Caco-2 (cell line): ENCODE measurements around the gene RRBP1. TPM values are rescaled to one million over a fixed set of nuclear protein-coding genes. Genes with fewer than 3 reads are reported as not detected.

Source experiments
- BruUV-seq: library from RNA; stranded (reverse); fragments of 400-500 nt; replicated peaks from 2 replicates; lab custom pipeline; 2021; lab: Mats Ljungman, UMichigan
- CTCF ChIA-PET: fragments of 300-600 bp; sonication (Branson Sonifier 250); formaldehyde crosslinking; loops from one replicate; lab custom pipeline; 2022; ENCODE audit warnings: antibody characterized with exemption; lab: Charles Lee
- POLR2A ChIA-PET: fragments of 300-600 bp; sonication (Branson Sonifier 250); formaldehyde crosslinking; loops from one replicate; lab custom pipeline; 2022; ENCODE audit warnings: antibody characterized with exemption; lab: Charles Lee
- DNase-seq, 2 experiments: peaks; one replicate each; pipeline versions ENCODE4 v3.0.0 to v3.0.0-alpha.2; 2020 to 2022
- H3K27me3 ChIP-seq: replicated peaks from 2 replicates; pipeline ENCODE4 v1.6.0; 2011; ENCODE audit warnings: low read length; ENCODE audit not compliant: control insufficient read depth, insufficient read depth
- H3K36me3 ChIP-seq: 2 replicates; pipeline ENCODE4 v1.5.1; 2011; ENCODE audit warnings: low read length; ENCODE audit not compliant: control insufficient read depth, insufficient read depth
- H3K4me1 ChIP-seq: fragments of 250-450 bp; sonication (Bioruptor Pico); 2 replicates; pipeline ENCODE4 v1.5.1; 2020; ENCODE audit warnings: mild to moderate bottlenecking
- H3K4me3 ChIP-seq: 2 replicates; pipeline ENCODE4 v1.5.1; 2011; ENCODE audit warnings: low read depth, mild to moderate bottlenecking, control low read depth, low read length
- H3K9me3 ChIP-seq: fragments of 250-450 bp; sonication (Bioruptor Pico); 2 replicates; pipeline ENCODE4 v1.5.1; 2020; ENCODE audit warnings: mild to moderate bottlenecking, moderate library complexity
- H3K27ac Mint-ChIP-seq: one replicate; pipeline ENCODE4 v1.8.0; 2022; ENCODE audit warnings: mixed read lengths; ENCODE audit not compliant: unreplicated experiment
- H3K27me3 Mint-ChIP-seq: one replicate; pipeline ENCODE4 v1.8.0; 2022; ENCODE audit warnings: mixed read lengths; ENCODE audit not compliant: insufficient read depth, unreplicated experiment
- H3K36me3 Mint-ChIP-seq: one replicate; pipeline ENCODE4 v1.8.0; 2022; ENCODE audit warnings: mild to moderate bottlenecking, mixed read lengths; ENCODE audit not compliant: insufficient read depth, unreplicated experiment
- H3K4me1 Mint-ChIP-seq: one replicate; pipeline ENCODE4 v1.8.0; 2022; ENCODE audit warnings: low read depth, mixed read lengths; ENCODE audit not compliant: unreplicated experiment
- H3K4me3 Mint-ChIP-seq: one replicate; pipeline ENCODE4 v1.8.0; 2022; ENCODE audit warnings: mild to moderate bottlenecking, moderate library complexity, mixed read lengths; ENCODE audit not compliant: unreplicated experiment
- H3K9me3 Mint-ChIP-seq: one replicate; pipeline ENCODE4 v1.8.0; 2022; ENCODE audit warnings: mixed read lengths; ENCODE audit not compliant: unreplicated experiment
- CTCF ChIP-seq, 2 experiments: fragments of 200-600 bp in 1 of 2; IDR thresholded peaks; 1 replicate in 1 of 2; 2 replicates in 1 of 2; pipeline versions ENCODE4 v1.5.1 to v1.8.0; 2011 to 2022; ENCODE audit warnings: antibody characterized with exemption in 1 of 2, control low read depth in 1 of 2, inconsistent platforms in 1 of 2, low read depth in 1 of 2, low read length in 1 of 2, mild to moderate bottlenecking in 1 of 2, moderate library complexity in 1 of 2; ENCODE audit not compliant: insufficient read depth in 1 of 2, severe bottlenecking in 1 of 2, unreplicated experiment in 1 of 2
- intact Hi-C: fragments of 100-400 bp; cut with micrococcal nuclease; formaldehyde crosslinking; loops from one replicate; pipeline ENCODE4 v1.10.0; 2022; ENCODE audit not compliant: unreplicated experiment
- total RNA-seq: library from RNA; stranded (reverse); gene quantifications from 2 replicates; pipeline ENCODE4 v1.2.3, GENCODE V29; 2022

RRBP1 gene
- total RNA-seq, 1 experiment from 2014 or later = 758 TPM

- ChIA-PET CTCF (no interaction called here), POLR2A (no interaction called here)
- no peaks in the 10 kb centered on the region for H3K9me3 ChIP-seq
- no peak overlapping the region for H3K4me3 ChIP-seq
- BruUV-seq = no TSS peak
- H3K9me3 Mint-ChIP-seq = no peaks in the 10 kb centered on the region
- H3K4me3 Mint-ChIP-seq = no peak overlapping the region
- no peak for DNase-seq
- TF ChIP-seq CTCF (IDR thresholded peaks at IDR 0.05; ENCODE audit: insufficient read depth in 1 of 2, low read depth in 1 of 2, low read length in 1 of 2, severe bottlenecking in 1 of 2, unreplicated experiment in 1 of 2) = no peak
- no peaks in the 10 kb centered on the region; the same call in 1 of the 2 replicates for H3K36me3 ChIP-seq
- H3K27ac Mint-ChIP-seq = no peak overlapping the region
- H3K27me3 Mint-ChIP-seq = no peaks in the 10 kb centered on the region
- H3K27me3 ChIP-seq = no peaks in the 10 kb centered on the region
- H3K4me1 Mint-ChIP-seq = peaks cover 57% of the 10 kb centered on the region
- peaks cover 66% of the 10 kb centered on the region for H3K36me3 Mint-ChIP-seq
- intact Hi-C loops = no loop called here
- peaks cover 41% of the 10 kb centered on the region for H3K4me1 ChIP-seq
Observed at GRCh38 chr20:17598013-17598550, 84.0 kb downstream of the RRBP1 start.

- H3K36me3 Mint-ChIP-seq = peaks cover 51% of the 10 kb centered on the region
- H3K4me1 ChIP-seq = peaks cover 38% of the 10 kb centered on the region
- peaks cover 4% of the 10 kb centered on the region for H3K36me3 ChIP-seq
- H3K27me3 Mint-ChIP-seq = no peaks in the 10 kb centered on the region
- intact Hi-C loops = loop anchor here (2.0 kb wide), 1 partner anchor 15 kb away; no protein-coding TSS in a partner anchor
- no peak for DNase-seq
- peaks cover 49% of the 10 kb centered on the region for H3K4me1 Mint-ChIP-seq
- H3K4me3 ChIP-seq = no peak overlapping the region
- ChIA-PET POLR2A (interaction anchor here (2.8 kb wide), 1 partner anchor 25 kb away, joined by 30 read pairs; the partner anchor contains the start of gene DSTN), CTCF (no interaction called here)
- H3K9me3 ChIP-seq = no peaks in the 10 kb centered on the region
- no peak overlapping the region for H3K4me3 Mint-ChIP-seq
- H3K27me3 ChIP-seq = no peaks in the 10 kb centered on the region
- TF ChIP-seq CTCF (IDR thresholded peaks at IDR 0.05; ENCODE audit: insufficient read depth in 1 of 2, low read depth in 1 of 2, low read length in 1 of 2, severe bottlenecking in 1 of 2, unreplicated experiment in 1 of 2) = no peak
- peak overlapping the region; percentile 21 for H3K27ac Mint-ChIP-seq
- H3K9me3 Mint-ChIP-seq = no peaks in the 10 kb centered on the region
- no TSS peak for BruUV-seq
Observed at GRCh38 chr20:17595856-17596255, 86.2 kb downstream of the RRBP1 start.

GRCh38 chr20:17594443-17594842, 87.6 kb downstream of the RRBP1 start:
- Histone ChIP-seq H3K36me3 (peaks cover 4% of the 10 kb centered on the region), H3K27me3 (no peaks in the 10 kb centered on the region), H3K4me1 (peaks cover 43% of the 10 kb centered on the region), H3K9me3 (no peaks in the 10 kb centered on the region), H3K4me3 (no peak overlapping the region)
- BruUV-seq = no TSS peak
- ChIA-PET POLR2A (interaction anchor here (0.6 to 2.8 kb wide), 3 partner anchors 12 to 61 kb away, joined by 3 to 30 read pairs (median 4); partner anchors contain the start of gene DSTN), CTCF (interaction anchor here (1.1 to 1.5 kb wide), 5 partner anchors 11 to 58 kb away, joined by 3 to 13 read pairs (median 5); partner anchors contain the start of gene DSTN)
- Mint-ChIP-seq H3K27ac (peak overlapping the region; percentile 46), H3K27me3 (no peaks in the 10 kb centered on the region), H3K36me3 (peaks cover 41% of the 10 kb centered on the region), H3K4me3 (peak overlapping the region; percentile 46), H3K9me3 (no peaks in the 10 kb centered on the region), H3K4me1 (peaks cover 43% of the 10 kb centered on the region)
- no peak for TF ChIP-seq CTCF (IDR thresholded peaks at IDR 0.05; ENCODE audit: insufficient read depth in 1 of 2, low read depth in 1 of 2, low read length in 1 of 2, severe bottlenecking in 1 of 2, unreplicated experiment in 1 of 2)
- DNase-seq = peak; percentile 84 to 88
- intact Hi-C loops = loop anchor here (1.0 to 2.0 kb wide), 3 partner anchors 11 to 25 kb away; no protein-coding TSS in a partner anchor
